Neural progenitor cell (in vitro differentiated cells): Measurements from ENCODE around the gene H19. TPM values are rescaled to one million over a fixed set of nuclear protein-coding genes. Genes with fewer than 3 reads are reported as not detected.

Source experiments
- DNase-seq: peaks from one replicate; pipeline ENCODE4 v3.0.0-alpha.2; 2016; ENCODE audit warnings: low spot score
- H2AFZ ChIP-seq: fragments of 200-600 bp; sonication (generic); replicated peaks from 2 replicates; pipeline ENCODE4 v1.6.1; 2016; ENCODE audit warnings: antibody characterized with exemption
- H3F3A ChIP-seq: fragments of 200-600 bp; sonication (generic); 2 replicates; pipeline ENCODE4 v1.6.1; 2016; ENCODE audit warnings: antibody characterized with exemption, low read depth
- H3K27ac ChIP-seq: fragments of 200-600 bp; sonication (generic); 2 replicates; pipeline ENCODE4 v1.5.1; 2016; ENCODE audit warnings: mild to moderate bottlenecking
- H3K27me3 ChIP-seq: fragments of 200-600 bp; sonication (generic); 2 replicates; pipeline ENCODE4 v1.6.1; 2016; ENCODE audit warnings: mild to moderate bottlenecking, moderate library complexity
- H3K36me3 ChIP-seq: fragments of 200-600 bp; sonication (generic); 2 replicates; pipeline ENCODE4 v1.5.1; 2016
- H3K4me1 ChIP-seq: fragments of 200-600 bp; sonication (generic); 2 replicates; pipeline ENCODE4 v1.6.1; 2016; ENCODE audit warnings: mixed run types
- H3K4me2 ChIP-seq: fragments of 200-600 bp; sonication (generic); 2 replicates; pipeline ENCODE4 v1.6.1; 2016
- H3K4me3 ChIP-seq: fragments of 200-600 bp; sonication (generic); 2 replicates; pipeline ENCODE4 v1.5.1; 2016
- H3K79me2 ChIP-seq: fragments of 200-600 bp; sonication (generic); 2 replicates; pipeline ENCODE4 v1.6.1; 2016; ENCODE audit warnings: low read depth
- H3K9ac ChIP-seq: fragments of 200-600 bp; sonication (generic); 2 replicates; pipeline ENCODE4 v1.6.1; 2016
- H3K9me3 ChIP-seq: fragments of 200-600 bp; sonication (generic); 2 replicates; pipeline ENCODE4 v1.5.1; 2016; ENCODE audit warnings: low read depth
- H4K20me1 ChIP-seq: fragments of 200-600 bp; sonication (generic); 2 replicates; pipeline ENCODE4 v1.6.1; 2016; ENCODE audit warnings: low read depth
- H3K27ac Mint-ChIP-seq: 3 replicates; pipeline ENCODE4 v1.8.0; 2021; ENCODE audit warnings: mixed read lengths
- H3K27me3 Mint-ChIP-seq: 2 replicates; pipeline ENCODE4 v1.8.0; 2022; ENCODE audit warnings: low read depth, mild to moderate bottlenecking, inconsistent platforms, moderate library complexity, mixed read lengths; ENCODE audit not compliant: insufficient read depth
- H3K36me3 Mint-ChIP-seq: 3 replicates; pipeline ENCODE4 v1.8.0; 2021; ENCODE audit warnings: mixed read lengths
- H3K4me1 Mint-ChIP-seq: 3 replicates; pipeline ENCODE4 v1.8.0; 2021; ENCODE audit warnings: mixed read lengths
- H3K4me3 Mint-ChIP-seq: 3 replicates; pipeline ENCODE4 v1.8.0; 2021; ENCODE audit warnings: mild to moderate bottlenecking, moderate library complexity, mixed read lengths
- H3K9me3 Mint-ChIP-seq: 3 replicates; pipeline ENCODE4 v1.8.0; 2020; ENCODE audit warnings: mixed read lengths
- EZH2 ChIP-seq: fragments of 200-600 bp; sonication (generic); IDR thresholded peaks from 2 replicates; pipeline ENCODE4 v1.6.1; 2017; ENCODE audit warnings: antibody characterized with exemption, mild to moderate bottlenecking, moderate library complexity
- EZH2phosphoT487 ChIP-seq: fragments of 200-600 bp; sonication (generic); IDR thresholded peaks from 2 replicates; pipeline ENCODE4 v1.6.1; 2017; ENCODE audit warnings: antibody characterized with exemption
- total RNA-seq: library from RNA; depleted of rRNA; stranded (reverse); fragments of >200 nt; gene quantifications from 2 replicates; pipeline ENCODE4 v1.2.3, GENCODE V29; 2015; ENCODE audit warnings: low replicate concordance
- TF ChIP-seq, protein P1 (sequence below): fragments of 200-600 bp; sonication (generic); IDR thresholded peaks from 2 replicates; pipeline ENCODE4 v1.5.1; 2017; ENCODE audit warnings: antibody characterized with exemption, mild to moderate bottlenecking

Gene H19
- total RNA-seq, 1 donor from 2014 or later: not detected

DNA sequence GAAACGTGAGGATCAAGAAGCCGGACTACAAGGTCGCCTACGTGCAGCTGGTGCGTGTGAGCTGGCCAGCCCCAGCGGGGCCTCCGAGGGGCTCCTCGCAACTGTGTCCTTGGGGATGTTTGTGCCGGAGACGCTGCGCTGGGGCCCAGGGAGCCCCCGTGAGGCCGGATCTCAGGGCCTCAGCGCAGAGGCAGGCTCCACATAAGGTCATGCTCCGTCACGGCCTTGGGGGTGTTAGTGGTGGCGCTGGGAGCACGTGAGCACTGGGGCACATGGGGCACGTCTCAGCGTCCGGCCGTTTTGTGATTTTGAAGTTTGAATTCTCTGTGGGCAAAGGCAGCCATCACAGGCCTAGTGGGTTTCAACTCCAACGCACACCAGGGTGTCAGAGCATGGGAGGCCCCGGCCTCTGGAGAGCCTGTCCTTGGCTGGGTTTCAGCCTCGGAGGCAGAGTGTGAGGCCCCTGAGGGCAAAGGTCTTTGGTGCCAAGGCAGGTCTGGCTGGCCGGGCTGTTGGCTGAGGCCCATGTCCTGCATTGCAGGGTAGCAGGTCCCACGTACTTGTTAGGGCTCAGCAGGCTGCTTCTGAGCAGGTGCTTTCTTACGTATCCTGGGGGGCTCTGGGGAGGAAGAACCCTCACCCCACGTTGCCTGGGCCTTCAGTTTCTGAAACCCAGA lies 44.7 kb downstream of the H19 start:
- Histone ChIP-seq H3K4me3 (no peak overlapping the region), H3K4me1 (no peaks in the 10 kb centered on the region), H3K9me3 (no peaks in the 10 kb centered on the region), H3K27me3 (no peaks in the 10 kb centered on the region), H3K4me2 (no peak overlapping the region), H2AFZ (no peak overlapping the region), H3K27ac (no peak overlapping the region), H3K9ac (no peak overlapping the region), H3K36me3 (no peaks in the 10 kb centered on the region), H3F3A (no peaks in the 10 kb centered on the region), H4K20me1 (no peaks in the 10 kb centered on the region), H3K79me2 (no peaks in the 10 kb centered on the region)
- H3K27me3 Mint-ChIP-seq: no peaks in the 10 kb centered on the region
- no peaks in the 10 kb centered on the region for H3K4me1 Mint-ChIP-seq
- TF ChIP-seq, protein P1, sequence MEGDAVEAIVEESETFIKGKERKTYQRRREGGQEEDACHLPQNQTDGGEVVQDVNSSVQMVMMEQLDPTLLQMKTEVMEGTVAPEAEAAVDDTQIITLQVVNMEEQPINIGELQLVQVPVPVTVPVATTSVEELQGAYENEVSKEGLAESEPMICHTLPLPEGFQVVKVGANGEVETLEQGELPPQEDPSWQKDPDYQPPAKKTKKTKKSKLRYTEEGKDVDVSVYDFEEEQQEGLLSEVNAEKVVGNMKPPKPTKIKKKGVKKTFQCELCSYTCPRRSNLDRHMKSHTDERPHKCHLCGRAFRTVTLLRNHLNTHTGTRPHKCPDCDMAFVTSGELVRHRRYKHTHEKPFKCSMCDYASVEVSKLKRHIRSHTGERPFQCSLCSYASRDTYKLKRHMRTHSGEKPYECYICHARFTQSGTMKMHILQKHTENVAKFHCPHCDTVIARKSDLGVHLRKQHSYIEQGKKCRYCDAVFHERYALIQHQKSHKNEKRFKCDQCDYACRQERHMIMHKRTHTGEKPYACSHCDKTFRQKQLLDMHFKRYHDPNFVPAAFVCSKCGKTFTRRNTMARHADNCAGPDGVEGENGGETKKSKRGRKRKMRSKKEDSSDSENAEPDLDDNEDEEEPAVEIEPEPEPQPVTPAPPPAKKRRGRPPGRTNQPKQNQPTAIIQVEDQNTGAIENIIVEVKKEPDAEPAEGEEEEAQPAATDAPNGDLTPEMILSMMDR: no peak
- TF ChIP-seq EZH2 (no peak), EZH2phosphoT487 (no peak)
- DNase-seq: no peak
- no peak overlapping the region for H3K4me3 Mint-ChIP-seq
- H3K27ac Mint-ChIP-seq: no peak overlapping the region
- H3K36me3 Mint-ChIP-seq: no peaks in the 10 kb centered on the region
- H3K9me3 Mint-ChIP-seq: no peaks in the 10 kb centered on the region

GRCh38 chr11:1949922-1950321 lies 47.7 kb downstream of the H19 start:
- Mint-ChIP-seq H3K4me1 (no peaks in the 10 kb centered on the region), H3K36me3 (no peaks in the 10 kb centered on the region), H3K4me3 (no peak overlapping the region), H3K27ac (no peak overlapping the region), H3K27me3 (no peaks in the 10 kb centered on the region), H3K9me3 (no peaks in the 10 kb centered on the region)
- Histone ChIP-seq H3F3A (no peaks in the 10 kb centered on the region), H3K9ac (no peak overlapping the region), H2AFZ (no peak overlapping the region), H3K4me3 (no peak overlapping the region), H4K20me1 (no peaks in the 10 kb centered on the region), H3K9me3 (no peaks in the 10 kb centered on the region), H3K4me1 (no peaks in the 10 kb centered on the region), H3K27me3 (no peaks in the 10 kb centered on the region), H3K36me3 (no peaks in the 10 kb centered on the region), H3K79me2 (no peaks in the 10 kb centered on the region), H3K27ac (no peak overlapping the region), H3K4me2 (no peak overlapping the region)
- no peak for DNase-seq
- TF ChIP-seq EZH2phosphoT487: no peak
- no peak for TF ChIP-seq EZH2
- TF ChIP-seq, protein P1: no peak

- Histone ChIP-seq H3K36me3 (no peaks in the 10 kb centered on the region), H3K9ac (no peak overlapping the region), H2AFZ (no peak overlapping the region), H3K9me3 (no peaks in the 10 kb centered on the region), H3K27me3 (no peaks in the 10 kb centered on the region), H3F3A (no peaks in the 10 kb centered on the region), H3K4me3 (no peak overlapping the region), H4K20me1 (no peaks in the 10 kb centered on the region), H3K79me2 (no peaks in the 10 kb centered on the region), H3K27ac (no peak overlapping the region), H3K4me2 (no peak overlapping the region), H3K4me1 (no peaks in the 10 kb centered on the region)
- Mint-ChIP-seq H3K4me3 (no peak overlapping the region), H3K27ac (no peak overlapping the region), H3K36me3 (no peaks in the 10 kb centered on the region), H3K9me3 (no peaks in the 10 kb centered on the region), H3K4me1 (no peaks in the 10 kb centered on the region), H3K27me3 (no peaks in the 10 kb centered on the region)
- TF ChIP-seq EZH2phosphoT487 (no peak), EZH2 (no peak)
- TF ChIP-seq, protein P1: no peak
- no peak for DNase-seq
Observed at GRCh38 chr11:1949302-1949701, 48.3 kb downstream of the H19 start.
